Measurements from ENCODE around the gene NFS1.
A peak's percentile ranks its signal among the peaks of the same experiment; 100 is the strongest.
"Not testable (repeated sequence)": the region's sequence is repeated elsewhere in the genome, so short reads cannot be mapped to it uniquely, and the experiment has no call there.

Gene NFS1

DNA sequence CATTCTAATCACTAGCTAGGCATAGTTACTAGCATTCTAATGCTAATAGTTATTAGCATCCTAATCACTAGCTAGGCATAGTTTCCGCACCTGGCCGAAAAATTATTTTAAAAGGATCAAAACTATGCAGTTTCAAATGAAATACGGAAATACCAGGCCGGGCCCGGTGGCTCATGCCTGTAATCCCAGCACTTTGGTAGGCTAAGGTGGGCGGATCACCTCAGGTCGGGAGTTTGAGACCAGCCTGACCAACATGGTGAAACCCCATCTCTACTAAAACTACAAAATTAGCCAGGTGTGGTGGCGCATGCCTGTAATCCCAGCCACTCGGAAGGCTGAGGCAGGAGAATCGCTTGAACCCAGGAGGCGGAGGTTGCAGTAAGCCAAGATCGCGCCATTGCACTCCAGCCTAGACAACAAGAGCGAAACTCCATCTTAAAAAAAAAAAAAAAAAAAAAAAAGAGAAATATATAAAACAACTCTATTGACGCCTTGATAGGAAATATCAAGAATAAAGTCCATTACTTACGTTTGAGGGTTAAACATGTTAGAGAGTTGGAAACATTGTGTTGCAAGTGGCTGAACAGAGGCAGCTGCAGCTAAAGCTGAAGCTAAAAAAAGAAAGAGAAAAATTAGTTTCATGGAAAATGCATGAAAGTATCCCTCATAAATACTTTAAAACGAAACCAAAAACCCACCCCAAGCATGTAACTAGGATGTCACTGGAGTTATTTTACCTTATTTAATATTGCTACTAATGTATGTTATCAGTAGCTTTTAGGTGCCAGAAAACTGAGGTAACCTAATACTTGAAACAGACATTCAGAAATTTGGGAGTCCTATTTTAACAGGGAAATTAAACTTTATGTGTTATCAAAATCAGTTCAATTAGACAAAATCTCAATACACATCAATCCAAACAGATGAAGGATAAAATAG lies 7.7 kb upstream of the NFS1 start:
- not testable (repeated sequence) for DNase-seq

DNA sequence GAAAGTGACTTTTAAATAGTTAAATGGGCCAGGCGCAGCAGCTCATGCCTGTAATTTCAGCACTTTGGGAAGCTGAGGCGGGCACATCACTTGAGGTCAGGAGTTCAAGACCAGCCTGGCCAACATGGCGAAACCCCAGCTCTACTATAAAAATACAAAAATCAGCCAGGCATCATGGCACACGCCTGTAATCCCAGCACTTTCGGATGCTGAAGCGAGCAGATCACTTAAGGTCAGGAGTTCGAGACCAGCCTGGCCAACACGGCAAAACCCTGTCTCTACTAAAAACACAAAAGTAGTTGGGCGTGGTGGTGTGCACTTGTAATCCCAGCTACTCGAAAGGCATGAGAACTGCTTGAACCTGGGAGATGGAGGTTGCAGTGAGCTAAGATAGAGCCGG lies 6.7 kb upstream of the NFS1 start:
- DNase-seq: not testable (repeated sequence)

DNA sequence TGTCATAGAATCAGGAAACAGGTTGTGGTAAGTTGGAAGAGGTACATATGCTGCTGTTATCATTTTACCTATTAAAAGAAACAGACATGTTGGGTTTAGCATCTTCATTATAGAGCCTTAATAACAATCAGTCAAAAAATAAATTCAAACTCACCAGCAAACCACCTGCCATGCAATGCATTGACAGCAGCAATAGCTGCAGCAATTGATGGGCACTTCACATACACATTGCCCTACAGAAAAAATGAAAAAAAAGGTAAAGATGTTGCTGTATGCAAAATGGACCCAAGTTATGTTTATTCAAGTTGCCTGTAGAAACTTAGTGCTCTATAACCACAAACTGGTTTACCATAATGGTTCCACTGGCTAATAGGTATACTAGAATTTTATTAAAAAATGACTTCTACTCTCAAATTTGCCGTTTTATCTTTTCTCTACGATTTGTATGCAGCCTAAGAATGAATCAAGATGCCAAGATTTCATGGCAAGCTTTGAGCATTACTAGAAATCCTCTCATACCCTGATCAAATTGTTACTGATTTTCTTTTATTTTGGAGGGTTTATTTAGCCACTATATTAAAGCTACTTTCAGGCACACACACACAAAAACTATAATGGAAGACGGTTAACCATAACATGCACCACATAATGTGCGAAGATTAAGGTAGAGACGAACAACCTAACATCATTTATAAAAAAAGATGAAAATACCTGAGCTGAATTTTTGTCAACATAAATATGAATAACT lies 5.5 kb upstream of the NFS1 start:
- no peak for DNase-seq

DNA sequence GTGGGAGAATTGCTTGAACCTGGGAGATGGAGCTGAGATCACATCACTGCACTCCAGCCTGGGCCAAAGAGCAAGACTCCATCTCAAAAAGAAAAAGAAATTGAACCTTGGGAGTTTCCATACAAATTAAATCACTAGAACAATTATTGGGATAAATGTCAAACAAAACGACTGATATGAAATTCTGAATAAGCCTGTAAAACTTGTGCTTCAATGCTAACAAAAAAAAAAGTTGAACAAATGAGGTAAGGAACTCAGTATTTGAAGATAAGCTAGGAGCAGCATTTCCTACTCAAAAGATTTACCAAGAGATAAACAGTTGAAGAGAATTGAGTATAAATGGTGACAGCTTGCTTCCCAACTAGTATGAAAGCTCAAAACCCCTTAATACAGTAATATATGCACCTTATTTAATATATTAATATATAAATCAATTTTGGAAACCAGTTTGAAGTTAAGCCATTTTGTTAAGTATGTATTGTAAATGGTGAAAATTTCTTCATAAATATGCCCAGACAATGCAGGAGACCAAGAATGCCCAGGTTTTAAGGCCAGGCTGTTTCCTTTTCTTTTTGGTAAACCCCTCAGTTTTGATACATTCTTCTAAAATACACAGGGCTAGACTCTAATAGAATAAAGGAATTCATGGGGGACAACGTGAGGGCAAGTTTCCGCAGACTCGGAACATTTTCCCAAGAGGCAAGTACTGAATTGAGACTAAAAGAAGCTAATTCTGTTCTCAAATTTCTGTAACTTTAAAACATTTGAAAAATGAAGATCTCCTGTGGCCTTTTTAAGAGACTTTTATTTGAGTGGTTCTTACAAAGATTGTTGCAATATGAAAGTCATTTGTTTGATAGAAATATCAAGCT lies 3.9 kb upstream of the NFS1 start:
- DNase-seq: no peak

DNA sequence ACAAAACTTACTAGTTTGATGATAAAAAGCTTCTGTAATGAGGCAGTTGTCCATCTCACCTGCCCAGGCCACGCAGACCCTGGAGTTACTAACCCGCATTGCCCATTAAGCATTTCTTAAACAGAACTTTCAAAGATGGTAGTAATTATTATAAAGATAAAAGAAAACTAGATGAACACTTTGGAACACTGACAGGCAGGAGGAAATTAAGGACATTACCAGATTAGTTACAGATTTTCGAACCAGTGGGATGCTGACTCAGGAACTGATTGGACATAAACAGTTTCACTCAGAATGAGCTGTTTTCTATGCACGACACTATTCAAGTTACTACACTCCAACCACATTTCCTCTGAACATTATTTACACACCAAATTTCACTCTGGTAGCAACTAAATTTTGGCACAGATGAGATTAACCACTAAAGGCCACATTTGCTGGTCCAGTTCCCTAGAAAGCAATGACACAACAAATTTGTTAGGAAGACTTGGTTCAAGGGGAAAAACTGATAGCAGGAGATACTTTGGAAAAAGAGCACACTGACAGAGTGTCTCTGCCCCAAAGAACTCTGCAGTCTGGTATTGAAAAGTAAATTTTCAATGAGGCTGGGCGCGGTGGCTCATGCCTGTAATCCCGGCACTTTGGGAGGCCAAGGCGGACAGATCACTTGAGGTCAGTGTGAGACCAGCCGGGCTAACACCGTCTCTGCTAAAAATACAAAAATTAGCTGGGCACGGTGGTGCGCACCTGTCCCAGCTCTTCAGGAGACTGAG lies 3.1 kb upstream of the NFS1 start:
- DNase-seq: no peak

DNA sequence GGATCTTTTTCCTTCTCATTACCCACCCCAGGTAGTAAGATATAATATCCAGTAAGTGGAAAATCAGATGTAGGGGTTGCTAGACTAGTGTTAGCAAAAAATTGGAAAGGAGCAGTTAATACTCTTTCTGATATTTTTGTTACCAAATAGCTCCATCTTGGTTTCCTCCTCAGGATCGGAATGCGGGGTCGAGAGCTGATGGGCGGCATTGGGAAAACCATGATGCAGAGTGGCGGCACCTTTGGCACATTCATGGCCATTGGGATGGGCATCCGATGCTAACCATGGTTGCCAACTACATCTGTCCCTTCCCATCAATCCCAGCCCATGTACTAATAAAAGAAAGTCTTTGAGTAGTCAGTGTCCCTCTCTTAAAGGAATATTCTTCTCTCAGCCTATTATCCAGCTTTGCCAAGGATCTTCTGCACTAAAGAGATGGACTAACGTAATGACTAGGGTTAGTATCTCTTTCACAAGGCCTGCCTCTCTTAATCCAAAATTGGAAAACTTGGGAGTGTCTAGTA lies 1.5 kb upstream of the NFS1 start:
- no peak for DNase-seq

DNA sequence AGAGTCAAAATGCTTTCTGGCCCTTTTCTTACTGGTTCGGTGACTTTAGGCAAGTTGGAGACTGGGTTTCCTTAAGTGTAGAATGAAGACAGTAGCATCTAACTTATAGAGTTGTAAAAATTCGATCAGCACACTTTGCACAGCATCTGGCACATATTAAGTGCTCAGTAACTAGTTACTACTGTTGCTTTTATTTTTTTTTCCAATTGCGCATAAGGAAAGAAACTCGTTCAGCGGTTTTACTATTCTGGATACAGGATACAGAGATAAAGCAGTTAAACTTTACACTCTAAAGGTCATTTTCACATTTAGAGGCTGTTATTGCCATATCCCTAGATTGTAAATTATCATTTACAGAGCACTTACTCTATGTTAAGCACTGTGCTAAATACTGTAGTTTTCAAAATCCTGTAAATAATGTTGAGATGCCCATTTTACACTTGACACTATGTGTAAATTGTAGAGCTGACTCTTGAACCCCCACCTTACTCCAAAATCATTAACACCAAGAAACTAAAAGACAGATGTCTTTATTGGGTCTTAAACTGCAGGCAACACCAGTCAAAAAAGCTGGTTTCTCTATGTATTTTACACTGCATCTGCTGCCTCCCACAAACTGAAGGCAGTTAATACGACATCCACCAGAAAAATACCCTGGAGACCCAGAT lies 939 bp upstream of the NFS1 start:
- no peak for DNase-seq

DNA sequence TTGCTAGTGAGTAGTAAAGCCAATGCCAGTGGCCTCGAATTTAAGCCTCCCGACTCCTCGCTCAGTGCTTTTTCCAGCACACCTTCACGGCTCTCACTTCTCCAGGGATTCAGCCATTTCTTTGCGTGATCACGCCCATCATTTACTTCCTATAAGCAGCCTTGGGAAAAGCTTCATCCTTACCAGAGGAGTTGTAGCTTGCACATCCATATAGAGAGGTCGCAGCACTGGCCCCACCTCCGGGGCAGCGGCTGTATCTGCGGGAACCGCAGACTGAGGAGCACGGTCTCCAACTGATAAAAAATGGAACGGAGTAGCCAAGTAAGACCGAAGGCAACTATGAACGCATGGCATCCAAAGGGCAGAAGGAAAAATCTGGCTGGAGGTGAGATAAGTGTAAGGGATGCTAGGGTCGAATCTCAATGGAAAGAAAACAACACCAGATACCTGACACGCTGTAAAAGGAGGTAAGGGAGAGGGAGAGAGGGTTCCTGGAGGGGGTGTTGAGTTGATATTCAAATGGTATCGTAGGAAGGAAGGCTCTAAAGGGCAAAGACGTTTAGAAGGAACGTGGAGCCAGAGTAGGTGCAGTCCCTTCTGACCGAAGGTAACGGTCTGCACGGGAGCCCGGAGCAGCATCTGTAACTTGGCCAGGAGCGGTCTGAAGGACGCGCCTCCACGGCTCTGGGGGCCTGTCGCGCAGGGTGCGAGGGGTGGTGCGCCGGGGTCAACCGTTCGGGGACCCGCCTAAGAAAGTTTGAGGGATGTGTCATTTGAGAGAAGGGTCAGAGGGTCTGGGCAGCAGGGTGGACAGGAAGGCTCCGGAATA lies 640 bp downstream of the NFS1 start:
- DNase-seq: peak; percentile 15

DNA sequence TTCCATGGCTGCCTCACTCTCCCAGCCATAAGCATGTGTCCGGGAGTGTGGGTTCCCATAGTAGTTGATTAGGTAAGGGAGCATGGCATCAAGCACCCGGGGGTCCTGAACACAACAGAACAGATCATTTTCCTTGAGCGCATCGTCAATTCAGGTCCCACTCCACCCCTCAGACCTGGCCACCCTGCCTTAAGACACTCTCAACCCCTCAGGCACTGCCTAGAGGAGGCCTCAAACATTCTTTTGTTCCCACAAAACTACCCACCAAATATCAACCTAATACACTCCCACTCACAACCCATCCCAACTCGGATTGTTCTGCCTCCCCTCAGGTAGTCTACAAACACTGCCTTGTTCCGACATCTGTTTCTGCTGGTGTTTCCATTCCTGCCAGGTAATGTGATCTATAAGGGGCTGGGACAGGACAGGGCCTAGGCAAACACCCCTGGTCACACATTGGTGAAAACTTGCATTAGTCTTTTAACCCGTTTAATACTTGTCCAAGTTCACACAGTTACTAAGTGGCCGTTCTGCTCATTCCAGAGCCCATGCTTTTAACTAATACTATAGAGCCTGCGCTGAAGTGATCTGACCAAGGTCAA lies 1.4 kb downstream of the NFS1 start:
- no peak for DNase-seq

DNA sequence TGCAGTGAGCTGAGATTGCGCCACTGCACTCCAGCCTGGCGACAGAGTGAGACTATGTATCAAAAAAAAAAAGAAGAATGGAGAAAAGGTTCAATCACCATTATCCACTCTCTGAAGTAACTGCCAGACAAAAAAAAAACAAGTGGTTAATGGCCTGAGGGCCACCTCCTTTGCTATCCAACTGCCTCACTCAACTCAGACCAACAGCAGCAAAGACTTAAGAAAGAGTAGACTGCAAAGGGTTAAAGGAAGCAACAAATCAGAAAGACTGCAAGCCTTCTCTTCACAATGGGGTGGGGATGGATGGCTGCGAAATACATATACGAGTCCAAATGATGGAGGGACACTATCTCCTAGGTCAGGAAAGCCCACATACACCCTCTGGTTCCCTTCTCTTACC lies 3.2 kb downstream of the NFS1 start:
- no peak for DNase-seq

DNA sequence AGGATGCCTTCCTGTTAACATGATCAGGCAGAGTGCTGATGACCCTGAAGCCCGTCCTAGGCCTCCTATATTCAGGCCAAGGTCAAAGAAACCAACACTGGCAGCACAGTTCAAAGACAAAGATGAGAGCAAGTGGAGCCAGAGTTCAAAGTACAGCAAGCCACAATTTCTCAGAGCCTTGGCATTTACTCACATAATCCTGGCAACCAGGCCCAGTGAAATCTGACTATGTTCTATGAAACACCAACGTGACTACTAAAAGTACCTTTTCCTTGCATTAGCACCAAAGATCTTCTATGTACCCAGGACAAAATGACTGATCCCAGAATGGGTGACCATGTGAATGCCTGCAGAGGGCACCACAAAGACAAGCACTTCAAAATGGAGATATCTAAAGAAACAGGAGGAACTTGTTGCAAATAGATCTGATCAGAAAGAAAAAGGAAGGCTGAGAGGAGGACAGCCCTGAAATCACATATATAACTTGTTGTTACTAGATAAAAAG lies 3.9 kb downstream of the NFS1 start:
- no peak for DNase-seq

DNA sequence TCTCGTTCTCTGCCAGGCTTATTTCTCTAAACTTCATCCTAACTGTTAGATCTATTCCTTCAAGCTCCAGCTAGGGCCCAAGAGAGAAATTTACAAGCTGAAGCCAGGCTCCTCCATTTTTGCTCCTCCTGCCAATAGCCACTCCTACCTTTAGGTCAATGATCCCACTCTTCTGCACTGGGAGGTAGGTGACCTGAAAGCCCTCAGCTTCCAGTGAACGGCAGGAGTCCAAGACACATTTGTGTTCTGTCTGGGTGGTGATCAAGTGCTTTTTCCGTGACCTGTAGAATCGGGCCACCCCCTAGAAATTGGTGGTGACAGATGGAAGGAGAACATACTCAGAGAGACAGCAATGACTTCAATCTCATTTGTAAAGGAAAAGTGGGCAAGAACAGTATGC lies 8.9 kb downstream of the NFS1 start:
- no peak for DNase-seq

DNA sequence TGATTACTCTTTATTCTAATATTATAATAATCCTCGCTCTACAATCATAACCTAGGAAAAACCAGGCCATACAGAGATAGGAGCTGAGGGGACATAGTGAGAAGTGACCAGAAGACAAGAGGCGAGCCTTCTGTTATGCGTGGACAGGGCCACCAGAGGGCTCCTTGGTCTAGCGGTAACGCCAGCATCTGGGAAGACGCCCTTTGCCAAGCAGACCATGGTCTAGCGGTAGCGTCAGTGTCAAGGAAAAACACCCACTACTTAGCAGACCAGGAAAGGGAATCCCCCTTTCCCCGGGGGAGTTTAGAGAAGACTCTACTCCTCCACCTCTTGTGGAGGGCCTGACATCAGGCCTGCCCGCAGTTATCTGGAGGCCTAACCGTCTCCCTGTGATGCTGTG lies 12.3 kb downstream of the NFS1 start:
- not testable (repeated sequence) for DNase-seq

DNA sequence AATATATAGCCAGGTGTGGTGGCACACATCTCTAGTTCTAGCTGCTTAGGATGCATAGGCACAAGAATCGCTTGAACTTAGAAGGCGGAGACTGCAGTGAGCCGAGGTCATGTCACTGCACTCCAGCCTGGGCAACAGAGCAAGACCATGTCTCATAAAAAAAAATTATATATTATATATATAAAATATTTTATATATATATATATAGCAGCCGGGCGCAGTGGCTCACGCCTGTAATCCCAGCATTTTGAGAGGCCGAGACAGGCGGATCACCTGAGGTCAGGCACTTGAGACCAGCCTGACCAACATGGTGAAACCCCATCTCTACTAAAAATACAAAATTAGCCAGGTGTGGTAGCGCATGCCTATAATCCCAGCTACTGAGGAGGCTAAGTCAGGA lies 13.8 kb downstream of the NFS1 start:
- DNase-seq: not testable (repeated sequence)

DNA sequence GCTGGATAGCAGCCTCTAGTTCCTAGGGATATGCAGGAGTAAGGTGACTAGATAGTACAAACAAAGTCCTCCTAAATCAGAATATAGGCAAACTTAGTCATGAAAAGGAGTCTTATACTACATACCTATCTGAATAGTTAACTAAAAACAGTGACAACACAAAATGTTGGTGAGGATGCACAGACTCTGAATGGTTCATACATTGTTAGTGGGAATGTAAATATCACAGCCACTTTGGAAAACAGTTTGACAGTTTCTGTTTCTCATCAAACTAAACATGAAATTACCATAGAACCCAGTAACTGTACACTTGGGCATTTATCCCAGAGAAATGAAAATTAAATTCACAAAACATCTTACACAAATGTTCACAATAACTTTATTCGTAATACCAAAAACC lies 17.2 kb downstream of the NFS1 start:
- DNase-seq: no peak

DNA sequence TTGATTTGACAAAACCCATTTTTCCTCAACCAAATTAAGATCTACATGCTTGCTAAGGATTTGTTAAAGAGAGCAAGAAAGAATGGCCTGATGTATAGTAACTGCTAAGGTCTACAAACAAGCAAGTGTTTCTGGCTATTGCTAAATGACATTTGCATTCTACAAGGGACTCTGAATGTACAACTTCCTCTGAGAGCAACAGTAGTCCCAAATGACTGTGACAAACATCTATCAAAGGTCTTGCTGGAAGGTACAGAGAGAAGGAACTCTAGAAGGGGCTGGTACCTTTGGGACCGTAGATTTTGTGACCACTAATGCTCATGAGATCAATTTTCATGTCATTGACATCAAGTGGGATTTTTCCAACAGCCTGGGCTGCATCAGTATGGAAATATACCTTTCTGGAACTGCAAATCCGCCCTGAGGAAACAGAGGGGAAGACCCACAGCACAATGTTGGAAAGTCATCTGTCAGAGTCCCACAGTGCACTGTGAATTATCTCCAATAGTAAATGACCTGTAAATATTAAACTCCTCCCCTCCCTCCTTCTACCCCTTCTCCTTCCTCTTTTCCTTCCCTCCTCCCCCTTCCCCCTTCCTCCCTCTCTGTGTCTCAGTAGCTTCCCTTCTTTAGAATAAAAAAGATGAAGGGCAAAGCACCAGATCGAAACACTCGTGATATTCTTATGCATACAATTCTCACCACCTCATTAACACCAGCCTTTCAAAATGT lies 18.5 kb downstream of the NFS1 start:
- DNase-seq: no peak

DNA sequence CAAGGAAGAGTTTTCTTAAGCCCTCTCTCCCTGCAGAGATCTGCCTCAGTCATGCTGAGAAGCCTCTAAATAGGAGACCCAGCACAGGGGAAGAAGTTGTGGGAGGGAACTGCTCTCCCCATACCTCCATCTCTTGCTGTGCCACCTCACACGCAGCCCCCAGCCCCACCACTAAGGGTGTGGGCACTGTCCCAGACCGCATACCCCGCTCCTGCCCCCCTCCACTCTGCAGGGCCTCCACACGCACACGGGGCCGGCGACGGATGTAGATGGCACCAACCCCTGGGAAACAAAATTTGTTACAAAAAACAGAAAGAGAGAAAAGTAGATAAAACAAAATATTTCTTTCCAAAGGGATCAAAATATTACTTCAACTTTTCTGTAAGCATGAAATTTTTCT lies 24.2 kb downstream of the NFS1 start:
- no peak for DNase-seq

DNA sequence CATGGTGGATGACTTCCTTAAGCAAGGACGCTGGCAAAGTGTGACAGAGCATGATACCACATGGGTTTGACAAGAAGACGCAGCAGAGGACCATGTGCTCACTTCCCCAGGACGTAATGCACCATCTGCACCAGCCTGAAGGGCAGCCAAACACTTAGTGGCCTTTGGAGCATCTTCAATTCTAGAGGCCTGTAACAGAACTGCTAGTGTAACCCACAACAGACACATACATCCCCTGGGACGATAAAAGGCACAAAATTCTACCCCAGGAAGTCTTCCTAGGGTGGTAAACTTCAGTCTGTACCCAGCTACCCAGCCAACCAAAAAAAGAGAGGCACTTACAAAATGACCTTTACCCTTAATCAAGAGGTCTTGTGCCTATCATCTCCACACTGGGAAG lies 25.3 kb downstream of the NFS1 start:
- DNase-seq: no peak

DNA sequence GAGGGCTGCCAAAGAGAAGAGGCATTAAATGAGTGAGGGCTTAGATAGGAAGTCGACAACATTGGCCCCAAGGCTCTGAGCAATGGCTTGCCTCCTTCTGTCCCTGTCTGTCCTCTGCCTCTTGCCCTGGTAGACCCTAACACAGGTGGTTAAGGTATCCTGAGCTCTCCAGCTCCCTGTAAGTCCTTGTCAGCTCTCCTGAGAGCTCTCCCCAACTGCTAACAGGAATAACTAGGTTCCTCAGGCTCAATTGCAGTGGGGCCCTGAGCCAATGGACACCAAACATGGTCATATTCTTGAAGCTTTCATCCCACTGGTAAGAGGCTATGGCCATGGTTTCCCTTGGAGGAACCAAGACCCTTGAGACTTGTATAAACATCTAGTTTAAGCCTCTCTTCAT lies 29.5 kb downstream of the NFS1 start:
- no peak for DNase-seq
